Gastroesophageal sphincter (tissue), 4 donors: Measurements from ENCODE around the gene P3H3. TPM values are rescaled to one million over a fixed set of nuclear protein-coding genes. Genes with fewer than 3 reads are reported as not detected.

ENCODE experiments used
- ATAC-seq: fragments of 150-250 bp; one replicate; pipeline ENCODE4 v1.9.1; 2016; ENCODE audit warnings: mild to moderate bottlenecking, moderate library complexity
- H3K27ac ChIP-seq, 4 donors: fragments of 200-600 bp; sonication (generic) in 3 of 4; 1 replicate in 3 of 4; 2 replicates in 1 of 4; pipeline ENCODE4 v1.5.1; 2016 to 2019
- H3K27me3 ChIP-seq: fragments of 200-600 bp; sonication (generic); one replicate; pipeline ENCODE4 v1.5.1; 2019
- H3K36me3 ChIP-seq, 2 donors: fragments of 200-600 bp; sonication (generic); one replicate each; pipeline ENCODE4 v1.5.1; 2019; ENCODE audit warnings: control low read depth in 1 of 2
- H3K4me1 ChIP-seq, 3 donors: fragments of 200-600 bp; sonication (generic); 1 replicate in 2 of 3; 2 replicates in 1 of 3; pipeline ENCODE4 v1.5.1; 2016 to 2019; ENCODE audit warnings: control low read depth in 2 of 3
- H3K4me3 ChIP-seq, 2 donors: fragments of 200-600 bp; sonication (generic); one replicate each; pipeline ENCODE4 v1.5.1; 2019; ENCODE audit warnings: mild to moderate bottlenecking in 1 of 2, moderate library complexity in 1 of 2
- H3K9me3 ChIP-seq, 3 donors: fragments of 200-600 bp; sonication (generic); one replicate each; pipeline ENCODE4 v1.5.1; 2017 to 2019; ENCODE audit warnings: control low read depth in 2 of 3
- CTCF ChIP-seq, 4 experiments: fragments of 200-600 bp in 2 of 4; fragments of 450-650 bp in 2 of 4; sonication (generic) in 1 of 4; IDR thresholded peaks; one replicate each; pipeline ENCODE4 v1.5.1; 2017 to 2019; ENCODE audit warnings: antibody characterized with exemption in 4 of 4, mild to moderate bottlenecking in 2 of 4, moderate library complexity in 2 of 4
- EP300 ChIP-seq: sonication (generic); formaldehyde crosslinking; IDR thresholded peaks from one replicate; pipeline ENCODE4 v1.6.1; 2017; ENCODE audit warnings: antibody characterized with exemption, mild to moderate bottlenecking
- POLR2A ChIP-seq, 2 donors: fragments of 450-650 bp; IDR thresholded peaks; one replicate each; pipeline ENCODE4 v1.6.1; 2017; ENCODE audit warnings: antibody characterized with exemption in 2 of 2, mild to moderate bottlenecking in 2 of 2, moderate library complexity in 1 of 2
- POLR2AphosphoS5 ChIP-seq: sonication (generic); formaldehyde crosslinking; IDR thresholded peaks from one replicate; pipeline ENCODE4 v1.6.1; 2017; ENCODE audit warnings: antibody characterized with exemption
- WGBS, 2 donors: methylation state at CpG; one replicate each; pipeline ENCODE4 v1.1.5; 2018; ENCODE audit warnings: low coverage in 1 of 2; 5-methylcytosine and 5-hydroxymethylcytosine counted together
- total RNA-seq, 4 donors: library from RNA; depleted of rRNA; stranded (reverse); fragments of >200 nt; gene quantifications; one replicate each; pipeline ENCODE4 v1.1.0, GENCODE V29; 2016

The P3H3 gene
- total RNA-seq, 4 donors from 2014 or later, result 17.3 to 28.3 (median 23.0) TPM

- whole genome bisulfite sequencing, 2 donors, result 52 to 69% methylated on average over 2 to 3 of the region's 3 CpGs
- no peak for ATAC-seq
- H3K27me3 ChIP-seq, result no peaks in the 10 kb centered on the region
Measured at GRCh38 chr12:6816598-6816997, 11.6 kb upstream of the P3H3 start.

GRCh38 chr12:6817098-6817497 lies 11.1 kb upstream of the P3H3 start:
- Histone ChIP-seq H3K4me3 (no peak overlapping the region), H3K9me3 (no peaks in the 10 kb centered on the region), H3K36me3 (no peaks in the 10 kb centered on the region), H3K27ac (no peak overlapping the region), H3K4me1 (peaks cover 0 to 14% (median 9%) of the 10 kb centered on the region in 3 donors), H3K27me3 (peaks cover 2% of the 10 kb centered on the region)
- TF ChIP-seq POLR2AphosphoS5, result no peak
- TF ChIP-seq POLR2A (IDR thresholded peaks at IDR 0.05), result no peak
- TF ChIP-seq EP300, result no peak
- no peak for TF ChIP-seq CTCF (IDR thresholded peaks at IDR 0.05)
- WGBS, 2 donors, result no CpG with 5 or more reads among the region's 8 CpGs
- ATAC-seq, result no peak

More at GRCh38 chr12:6816598-6816997, 11.6 kb upstream of the P3H3 start:
- Histone ChIP-seq H3K4me1 (peaks cover 0 to 9% (median 6%) of the 10 kb centered on the region in 3 donors), H3K9me3 (no peaks in the 10 kb centered on the region), H3K4me3 (no peak overlapping the region), H3K36me3 (no peaks in the 10 kb centered on the region), H3K27ac (no peak overlapping the region)
- TF ChIP-seq POLR2A (IDR thresholded peaks at IDR 0.05) (no peak), EP300 (no peak), CTCF (IDR thresholded peaks at IDR 0.05) (no peak), POLR2AphosphoS5 (no peak)

GRCh38 chr12:6817662-6818157 lies 10.5 kb upstream of the P3H3 start:
- TF ChIP-seq POLR2A (IDR thresholded peaks at IDR 0.05) (no peak), EP300 (no peak), CTCF (IDR thresholded peaks at IDR 0.05) (no peak), POLR2AphosphoS5 (no peak)
- H3K27ac ChIP-seq, result no peak overlapping the region
- H3K9me3 ChIP-seq, result no peaks in the 10 kb centered on the region
- H3K36me3 ChIP-seq, result no peaks in the 10 kb centered on the region
- no peak for ATAC-seq
- peaks cover 0 to 20% (median 14%) of the 10 kb centered on the region in 3 donors for H3K4me1 ChIP-seq
- peaks cover 7% of the 10 kb centered on the region for H3K27me3 ChIP-seq
- no peak overlapping the region for H3K4me3 ChIP-seq
- WGBS, 2 donors, result 75 to 84% methylated on average over 16 to 18 of the region's 20 CpGs

GRCh38 chr12:6818222-6818621 lies 10.0 kb upstream of the P3H3 start:
- Histone ChIP-seq H3K36me3 (no peaks in the 10 kb centered on the region), H3K27me3 (peaks cover 12% of the 10 kb centered on the region), H3K4me1 (peaks cover 0 to 26% (median 14%) of the 10 kb centered on the region in 3 donors), H3K4me3 (no peak overlapping the region), H3K9me3 (no peaks in the 10 kb centered on the region), H3K27ac (no peak overlapping the region)
- TF ChIP-seq POLR2A (IDR thresholded peaks at IDR 0.05) (no peak), POLR2AphosphoS5 (no peak), EP300 (no peak), CTCF (IDR thresholded peaks at IDR 0.05) (no peak)
- WGBS, 2 donors, result 40 to 75% methylated on average over 2 to 3 of the region's 10 CpGs
- no peak for ATAC-seq

- no peak overlapping the region for H3K4me3 ChIP-seq
- H3K27me3 ChIP-seq, result peaks cover 16% of the 10 kb centered on the region
- ATAC-seq, result no peak
- 80% methylated on average over 2 of the region's 5 CpGs; no CpG with 5 or more reads in 1 of the 2 donors for WGBS, 2 donors
- no peaks in the 10 kb centered on the region for H3K9me3 ChIP-seq
- H3K4me1 ChIP-seq, result peaks cover 0 to 30% (median 14%) of the 10 kb centered on the region in 3 donors
- TF ChIP-seq POLR2AphosphoS5, result no peak
- no peak for TF ChIP-seq EP300
- no peak for TF ChIP-seq POLR2A (IDR thresholded peaks at IDR 0.05)
- TF ChIP-seq CTCF (IDR thresholded peaks at IDR 0.05), result no peak
- H3K36me3 ChIP-seq, result no peaks in the 10 kb centered on the region
- no peak overlapping the region for H3K27ac ChIP-seq
Measured at GRCh38 chr12:6818645-6819044, 9.6 kb upstream of the P3H3 start.
